GM10248 (cell line): ENCODE results near the gene ACACA.
A peak's percentile ranks its signal among the peaks of the same experiment; 100 is the strongest.

Experiments
- CTCF ChIA-PET: fragments of 300-600 bp; sonication (Branson Sonifier 250); formaldehyde crosslinking; extraction: SDS; loops from one replicate; lab custom pipeline; 2021; ENCODE audit warnings: antibody characterized with exemption; lab: Yijun Ruan, JAX
- POLR2A ChIA-PET: fragments of 350-650 bp; sonication (Branson Sonifier 250); formaldehyde crosslinking; extraction: SDS; loops from one replicate; lab custom pipeline; 2020; ENCODE audit warnings: antibody characterized with exemption; lab: Yijun Ruan, JAX
- DNase-seq: peaks from one replicate; pipeline ENCODE4 v3.0.0; 2012; ENCODE audit errors: extremely low spot score
- TF ChIP-seq, protein P1 (sequence below): IDR thresholded peaks from 2 replicates; pipeline ENCODE4 v1.5.1; 2012; ENCODE audit warnings: mild to moderate bottlenecking, low read depth; ENCODE audit errors: extremely low read depth, missing control alignments, control extremely low read depth

Gene ACACA

DNA sequence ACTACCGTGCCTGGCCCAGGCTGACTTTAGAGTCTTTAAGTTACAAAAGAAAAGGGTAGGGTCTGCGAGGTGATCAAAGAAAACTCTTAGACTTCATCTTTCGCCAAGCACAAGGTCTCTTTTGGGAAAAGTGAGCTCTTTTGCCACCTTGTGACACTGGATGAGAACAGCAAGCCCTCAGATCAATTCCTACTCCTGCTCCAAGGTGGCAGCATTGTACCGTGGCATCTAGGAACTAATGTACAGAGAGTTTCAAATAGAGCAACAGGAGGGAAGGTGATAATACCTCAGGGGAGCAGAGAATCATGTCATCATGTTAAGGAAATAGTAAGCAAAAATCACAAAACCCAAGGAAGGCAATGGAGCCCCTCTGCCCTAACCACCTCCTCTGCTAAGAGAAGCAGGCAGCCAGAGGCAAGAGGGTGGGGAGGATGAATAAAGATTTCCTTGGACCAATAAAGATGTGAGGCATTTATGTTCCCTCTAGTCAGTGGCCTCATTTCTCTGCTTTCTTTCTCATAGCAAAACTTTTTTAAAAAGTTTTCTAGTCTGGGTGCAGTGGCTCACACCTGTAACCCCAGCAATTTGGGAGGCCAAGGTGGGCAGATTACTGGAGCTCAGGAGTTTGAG lies 33.0 kb downstream of the ACACA start:
- TF ChIP-seq, protein P1, sequence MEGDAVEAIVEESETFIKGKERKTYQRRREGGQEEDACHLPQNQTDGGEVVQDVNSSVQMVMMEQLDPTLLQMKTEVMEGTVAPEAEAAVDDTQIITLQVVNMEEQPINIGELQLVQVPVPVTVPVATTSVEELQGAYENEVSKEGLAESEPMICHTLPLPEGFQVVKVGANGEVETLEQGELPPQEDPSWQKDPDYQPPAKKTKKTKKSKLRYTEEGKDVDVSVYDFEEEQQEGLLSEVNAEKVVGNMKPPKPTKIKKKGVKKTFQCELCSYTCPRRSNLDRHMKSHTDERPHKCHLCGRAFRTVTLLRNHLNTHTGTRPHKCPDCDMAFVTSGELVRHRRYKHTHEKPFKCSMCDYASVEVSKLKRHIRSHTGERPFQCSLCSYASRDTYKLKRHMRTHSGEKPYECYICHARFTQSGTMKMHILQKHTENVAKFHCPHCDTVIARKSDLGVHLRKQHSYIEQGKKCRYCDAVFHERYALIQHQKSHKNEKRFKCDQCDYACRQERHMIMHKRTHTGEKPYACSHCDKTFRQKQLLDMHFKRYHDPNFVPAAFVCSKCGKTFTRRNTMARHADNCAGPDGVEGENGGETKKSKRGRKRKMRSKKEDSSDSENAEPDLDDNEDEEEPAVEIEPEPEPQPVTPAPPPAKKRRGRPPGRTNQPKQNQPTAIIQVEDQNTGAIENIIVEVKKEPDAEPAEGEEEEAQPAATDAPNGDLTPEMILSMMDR = peak; percentile 99
- ChIA-PET POLR2A (interaction anchor here (0.6 kb wide), 1 partner anchor 24 kb away, joined by 7 read pairs; no protein-coding TSS in a partner anchor), CTCF (interaction anchor here (0.5 to 5.7 kb wide), 55 partner anchors 9 to 772 kb away, joined by 3 to 143 read pairs (median 4); partner anchors contain the start of genes ACACA, LHX1, MRM1 and TADA2A)
- peak; percentile 83 for DNase-seq

DNA sequence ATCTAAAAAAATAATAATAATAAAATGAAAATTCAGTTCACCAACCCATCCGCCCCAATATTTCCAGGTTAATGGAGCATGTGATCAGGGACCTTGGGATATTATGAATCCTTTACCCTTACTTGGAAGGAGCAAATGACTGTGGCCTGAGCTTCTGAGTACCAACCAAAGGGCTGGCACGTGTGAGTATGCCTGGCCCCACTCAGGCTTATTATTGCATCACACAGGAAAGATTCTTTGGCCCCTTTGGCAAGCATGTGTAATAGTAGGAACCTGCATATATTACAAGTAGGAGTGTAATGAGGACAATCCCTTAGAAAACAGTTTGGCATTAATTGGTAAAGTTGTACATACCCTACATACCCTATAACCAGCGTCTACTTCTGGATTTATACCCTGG lies 38.1 kb downstream of the ACACA start:
- no peak for DNase-seq
- ChIA-PET CTCF (interaction anchor here (1.1 kb wide), 1 partner anchor 766 kb away, joined by 3 read pairs; no protein-coding TSS in a partner anchor), POLR2A (no interaction called here)
- TF ChIP-seq, protein P1 = no peak

DNA sequence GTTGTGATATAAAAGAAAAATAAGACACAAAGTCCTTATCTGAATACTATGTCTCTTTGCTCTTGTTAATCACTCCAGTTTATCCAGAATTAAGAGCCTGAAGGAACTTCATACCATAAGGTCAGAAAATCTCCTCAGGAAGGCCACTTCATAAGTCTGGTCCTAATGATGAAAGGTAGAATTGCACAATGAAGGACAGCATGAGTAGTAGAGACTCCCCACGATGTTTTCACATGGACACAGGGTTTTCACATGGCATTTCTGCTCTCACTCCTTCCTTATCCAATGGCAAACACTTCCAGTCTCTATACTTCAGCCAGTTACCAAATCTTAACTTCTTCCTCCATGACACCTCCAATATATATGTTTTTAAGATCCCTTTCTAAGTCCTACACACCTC lies 41.0 kb downstream of the ACACA start:
- POLR2A ChIA-PET = no interaction called here
- CTCF ChIA-PET = interaction anchor here (1.0 to 3.1 kb wide), 4 partner anchors 8 to 762 kb away, joined by 3 to 26 read pairs (median 4); no protein-coding TSS in a partner anchor
- DNase-seq = no peak
- TF ChIP-seq, protein P1 = no peak

DNA sequence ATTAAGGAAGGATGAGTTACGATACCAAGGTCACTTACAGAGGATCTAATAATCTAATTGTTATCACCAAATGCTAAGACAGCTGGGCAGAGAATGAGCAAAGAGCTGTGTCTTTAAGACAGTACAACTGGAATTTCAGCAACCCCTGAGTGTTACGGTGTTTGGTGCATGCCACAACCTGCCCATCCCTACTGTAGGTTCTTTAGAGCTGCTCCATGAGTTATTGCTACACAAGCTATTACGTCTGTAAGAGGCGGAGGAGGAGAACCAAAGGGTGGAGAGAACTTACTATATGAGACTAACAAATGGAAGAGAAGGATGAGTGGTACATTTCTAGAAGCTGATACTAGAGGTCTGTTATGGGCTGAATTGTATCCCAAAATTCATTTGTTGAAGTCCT lies 45.1 kb downstream of the ACACA start:
- DNase-seq = no peak
- CTCF ChIA-PET = interaction anchor here (0.9 to 2.1 kb wide), 8 partner anchors 12 to 758 kb away, joined by 3 to 27 read pairs (median 3); partner anchors contain the start of gene SYNRG
- POLR2A ChIA-PET = no interaction called here
- TF ChIP-seq, protein P1 = no peak

DNA sequence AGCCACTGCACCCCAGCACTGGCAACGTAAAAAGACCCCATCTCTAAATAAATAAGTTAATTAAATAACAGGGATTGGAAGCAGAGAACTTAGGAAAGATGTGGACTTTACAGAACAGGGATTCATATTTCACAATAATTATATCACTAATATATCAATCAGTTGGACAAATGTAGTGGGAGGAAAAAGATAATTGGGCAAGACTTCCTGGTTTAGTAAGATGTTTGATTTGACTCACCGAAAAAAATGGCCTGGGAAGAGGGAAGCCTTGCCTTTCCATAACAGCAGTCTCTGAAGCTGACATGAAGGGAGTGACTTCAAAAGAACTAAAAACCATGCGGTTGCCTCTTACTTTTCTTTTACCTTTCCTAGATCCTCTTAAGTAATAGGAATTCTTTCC lies 46.0 kb downstream of the ACACA start:
- TF ChIP-seq, protein P1 = no peak
- ChIA-PET POLR2A (no interaction called here), CTCF (interaction anchor here (1.3 to 2.1 kb wide), 4 partner anchors 13 to 757 kb away, joined by 3 to 27 read pairs (median 4); no protein-coding TSS in a partner anchor)
- no peak for DNase-seq

DNA sequence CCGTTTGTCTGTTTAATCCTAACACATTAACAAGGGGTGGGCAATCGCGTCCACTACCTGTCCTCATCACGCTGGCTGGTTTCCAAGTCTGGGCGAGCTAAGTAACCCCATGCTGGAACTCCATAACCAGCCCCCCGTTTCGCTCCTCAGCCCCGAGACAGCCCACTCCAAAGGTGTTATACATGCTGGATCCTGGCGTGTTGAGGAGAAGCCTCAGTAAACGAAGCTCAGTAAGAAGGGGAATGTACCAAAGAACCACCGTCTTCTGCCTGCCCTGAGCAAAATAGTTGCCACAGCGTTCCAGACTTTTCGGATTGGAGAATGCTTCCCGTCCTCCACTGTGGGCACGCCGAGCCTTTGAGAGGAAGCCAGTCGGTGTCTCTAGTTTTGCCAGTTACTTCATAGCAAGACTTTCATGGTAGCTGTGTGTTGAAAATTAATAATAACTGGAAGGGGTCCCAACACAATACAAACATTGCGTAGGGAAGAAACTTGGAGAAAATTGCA lies 46.9 kb downstream of the ACACA start:
- CTCF ChIA-PET = interaction anchor here (0.8 to 2.6 kb wide), 5 partner anchors 8 to 161 kb away, joined by 3 to 25 read pairs (median 4); no protein-coding TSS in a partner anchor
- TF ChIP-seq, protein P1 = no peak
- POLR2A ChIA-PET = interaction anchor here (1.0 kb wide), 1 partner anchor 47 kb away, joined by 7 read pairs; the partner anchor contains the start of genes ACACA and TADA2A
- no peak for DNase-seq
